ENCODE results near the gene SKI.

GRCh38 chr1:2267051-2267830 is 39.1 kb downstream of the SKI start:
- TF ChIP-seq POLR2A (IDR thresholded peaks at IDR 0.05; ENCODE audit: control extremely low read depth in 1 of 2, low read depth in 2 of 2, low read length in 2 of 2) (no peak), CTCF (IDR thresholded peaks at IDR 0.05; ENCODE audit: control extremely low read depth in 1 of 3, insufficient read depth in 1 of 3, low read depth in 1 of 3, low read length in 3 of 3) (no peak), NANOG (IDR thresholded peaks at IDR 0.05; ENCODE audit: insufficient read depth, low read depth, low read length, poor library complexity, severe bottlenecking) (no peak), RXRA (IDR thresholded peaks at IDR 0.05; ENCODE audit: insufficient read depth, low read depth, low read length) (no peak), HDAC2 (IDR thresholded peaks at IDR 0.05; ENCODE audit: borderline replicate concordance in 1 of 2, low read depth in 2 of 2, low read length in 2 of 2) (no peak), TBP (IDR thresholded peaks at IDR 0.05; ENCODE audit: low read depth, low read length) (no peak), EZH2 (IDR thresholded peaks at IDR 0.05; ENCODE audit: low read depth, low read length, severe bottlenecking) (no peak), RFX5 (IDR thresholded peaks at IDR 0.05; ENCODE audit: borderline replicate concordance, low read depth, low read length) (no peak), ZNF274 (IDR thresholded peaks at IDR 0.05; ENCODE audit: borderline replicate concordance, extremely low read depth, low read length) (no peak), JUN (IDR thresholded peaks at IDR 0.05; ENCODE audit: low read depth, low read length) (no peak), POLR2AphosphoS5 (IDR thresholded peaks at IDR 0.05; ENCODE audit: low read depth, low read length) (no peak)

Measured in H1 (cell line).